GM12878 (cell line): Measurements from ENCODE around the gene DNHD1. TPM values are rescaled to one million over a fixed set of nuclear protein-coding genes. Genes with fewer than 3 reads are reported as not detected.

Experiments used
- ATAC-seq: fragments of 200-7000 bp; cut with Tn5 transposase; 3 replicates; pipeline ENCODE4 v1.9.1; 2020; ENCODE audit warnings: mild to moderate bottlenecking, moderate library complexity
- BruUV-seq: library from RNA; stranded (reverse); fragments of 400-500 nt; replicated peaks from 2 replicates; lab custom pipeline; 2021; lab: Mats Ljungman, UMichigan
- CTCF ChIA-PET: fragments of 300-600 bp; sonication (Branson Sonifier 250); formaldehyde crosslinking; extraction: SDS; loops from one replicate; lab custom pipeline; 2021; ENCODE audit warnings: inconsistent platforms; lab: Yijun Ruan, JAX
- POLR2A ChIA-PET: fragments of 350-600 bp; formaldehyde crosslinking; extraction: SDS; loops from one replicate; lab custom pipeline; 2021; ENCODE audit warnings: inconsistent platforms; lab: Charles Lee
- RAD21 ChIA-PET: fragments of 300-600 bp; sonication (Branson Sonifier 250); formaldehyde crosslinking; loops from one replicate; lab custom pipeline; 2023; ENCODE audit warnings: antibody characterized with exemption; ENCODE audit not compliant: unreplicated experiment; lab: Charles Lee
- SMC1A ChIA-PET: fragments of 300-600 bp; sonication (Branson Sonifier 250); formaldehyde crosslinking; loops from one replicate; lab custom pipeline; 2023; ENCODE audit not compliant: unreplicated experiment, uncharacterized antibody; lab: Charles Lee
- DNase-seq: peaks from one replicate; pipeline ENCODE4 v3.0.0-alpha.2; 2011; ENCODE audit warnings: low read depth, low spot score
- FAIRE-seq: peaks from 3 replicates; lab custom pipeline; 2011; peaks lifted over from hg19 to GRCh38; lab: Jason Lieb, UNC
- H2AFZ ChIP-seq: 2 replicates; pipeline ENCODE4 v1.6.0; 2011; ENCODE audit warnings: low read depth, low read length, control low read depth; ENCODE audit not compliant: control insufficient read depth
- H3K27ac ChIP-seq: 2 replicates; pipeline ENCODE4 v1.5.1; 2011; ENCODE audit warnings: control low read depth; ENCODE audit not compliant: control insufficient read depth, insufficient read depth
- H3K27me3 ChIP-seq, 2 experiments: replicated peaks in 1 of 2; 2 replicates each; pipeline versions ENCODE4 v1.6.0 to v1.6.1; 2011; ENCODE audit warnings: low read length in 1 of 2; ENCODE audit not compliant: control insufficient read depth in 2 of 2, insufficient read depth in 2 of 2
- H3K36me3 ChIP-seq, 2 experiments: 2 replicates each; pipeline ENCODE4 v1.5.1; 2011; ENCODE audit warnings: low read length in 1 of 2; ENCODE audit not compliant: control insufficient read depth in 2 of 2, insufficient read depth in 2 of 2
- H3K4me1 ChIP-seq: 2 replicates; pipeline ENCODE4 v1.6.1; 2011; ENCODE audit warnings: mild to moderate bottlenecking, low read length, moderate library complexity, mixed read lengths; ENCODE audit not compliant: control insufficient read depth, insufficient read depth
- H3K4me2 ChIP-seq: 2 replicates; pipeline ENCODE4 v1.6.0; 2011; ENCODE audit warnings: control low read depth; ENCODE audit not compliant: control insufficient read depth, insufficient read depth
- H3K4me3 ChIP-seq: fragments of 200-600 bp; sonication (generic); 2 replicates; pipeline ENCODE4 v1.5.1; 2016
- H3K79me2 ChIP-seq: 2 replicates; pipeline ENCODE4 v1.6.0; 2011; ENCODE audit warnings: low read length; ENCODE audit not compliant: control insufficient read depth, insufficient read depth
- H3K9ac ChIP-seq: 2 replicates; pipeline ENCODE4 v1.8.0; 2011; ENCODE audit warnings: low read length, control low read depth, mixed read lengths; ENCODE audit not compliant: control insufficient read depth, insufficient read depth
- H3K9me3 ChIP-seq: replicated peaks from 3 replicates; pipeline ENCODE4 v1.5.1; 2011; ENCODE audit warnings: mild to moderate bottlenecking, low read length; ENCODE audit not compliant: control insufficient read depth, insufficient read depth
- H4K20me1 ChIP-seq: 2 replicates; pipeline ENCODE4 v1.6.0; 2011; ENCODE audit not compliant: control insufficient read depth, insufficient read depth
- ATF3 ChIP-seq: IDR thresholded peaks from 2 replicates; pipeline ENCODE4 v1.6.1; 2011; ENCODE audit warnings: low read depth, mild to moderate bottlenecking, low read length, moderate library complexity, borderline replicate concordance; ENCODE audit errors: extremely low read depth
- E4F1 ChIP-seq: fragments of 450-650 bp; IDR thresholded peaks from 2 replicates; pipeline ENCODE4 v1.6.1; 2018; ENCODE audit warnings: borderline replicate concordance, mild to moderate bottlenecking; ENCODE audit not compliant: partially characterized antibody
- ETV6 ChIP-seq, 2 experiments: fragments of 450-650 bp in 1 of 2; IDR thresholded peaks in 1 of 2; conservative IDR thresholded peaks in 1 of 2; 2 replicates each; pipeline ENCODE4 v1.6.1; 2014; ENCODE audit warnings: antibody characterized with exemption in 1 of 2, borderline replicate concordance in 1 of 2, low read depth in 1 of 2, mild to moderate bottlenecking in 1 of 2, moderate library complexity in 1 of 2
- FOXK2 ChIP-seq: fragments of 450-650 bp; IDR thresholded peaks from 2 replicates; pipeline ENCODE4 v1.6.1; 2017; ENCODE audit warnings: mild to moderate bottlenecking, moderate library complexity
- IKZF2 ChIP-seq, 2 experiments: fragments of 450-650 bp; IDR thresholded peaks; 2 replicates each; pipeline ENCODE4 v1.6.1; 2017; ENCODE audit warnings: mild to moderate bottlenecking in 2 of 2, moderate library complexity in 2 of 2
- NR2C1 ChIP-seq: fragments of 450-650 bp; IDR thresholded peaks from 2 replicates; pipeline ENCODE4 v1.6.1; 2017; ENCODE audit warnings: antibody characterized with exemption, mild to moderate bottlenecking, moderate library complexity
- PAX8 ChIP-seq: fragments of 450-650 bp; IDR thresholded peaks from 2 replicates; pipeline ENCODE4 v1.6.1; 2017; ENCODE audit warnings: mild to moderate bottlenecking, moderate library complexity
- PBX3 ChIP-seq: IDR thresholded peaks from 2 replicates; pipeline ENCODE4 v1.6.1; 2011; ENCODE audit warnings: mild to moderate bottlenecking, low read depth, low read length, moderate library complexity; ENCODE audit not compliant: insufficient replicate concordance
- RAD21 ChIP-seq: IDR thresholded peaks from 2 replicates; pipeline ENCODE4 v1.6.1; 2011; ENCODE audit warnings: mild to moderate bottlenecking, low read depth, low read length, moderate library complexity; ENCODE audit not compliant: insufficient read depth
- SUPT20H ChIP-seq: IDR thresholded peaks from 2 replicates; pipeline ENCODE4 v1.6.1; 2011; ENCODE audit warnings: low read depth, mild to moderate bottlenecking, low read length, moderate library complexity, borderline replicate concordance; ENCODE audit not compliant: control insufficient read depth
- TCF7 ChIP-seq: IDR thresholded peaks from 2 replicates; pipeline ENCODE4 v1.6.1; 2014; ENCODE audit warnings: antibody characterized with exemption, borderline replicate concordance
- YBX1 ChIP-seq: fragments of 450-650 bp; IDR thresholded peaks from 2 replicates; pipeline ENCODE4 v1.6.1; 2016; ENCODE audit warnings: antibody characterized with exemption
- ZNF274 ChIP-seq: IDR thresholded peaks from one replicate; pipeline ENCODE4 v1.8.0; 2011; ENCODE audit not compliant: insufficient read length, insufficient read depth
- WGBS: methylation state at CpG from one replicate; pipeline ENCODE4 v1.1.6; 2016; ENCODE audit warnings: low lambda C conversion rate; ENCODE audit not compliant: insufficient replicate concordance, insufficient coverage; ENCODE audit errors: missing lambda C conversion rate; 5-methylcytosine and 5-hydroxymethylcytosine counted together
- in situ Hi-C: fragments of 300-500 bp; cut with MboI; formaldehyde crosslinking; loops from 9 replicates; pipeline ENCODE4 v1.14.3; 2018; ENCODE audit warnings: mixed read lengths
- intact Hi-C: fragments of 100-400 bp; cut with micrococcal nuclease; formaldehyde crosslinking; loops from one replicate; pipeline ENCODE4 v1.14.2; 2022; ENCODE audit not compliant: unreplicated experiment
- polyA plus RNA-seq, 11 experiments: library from polyadenylated mRNA; depleted of rRNA in 4 of 11; unstranded in 6 of 11; stranded (reverse) in 5 of 11; fragments of >200 nt; fragmentation: Nextera tagmentation in 4 of 11; fragmentation: Illumina TruSeq in 1 of 11; extraction: Ambion mirVana in 4 of 11; extraction: Trizol in 1 of 11; gene quantifications; 1 replicate in 1 of 11; 2 replicates in 10 of 11; pipeline versions ENCODE4 v1.2.1 to v1.2.3, GENCODE V29; 2011 to 2016; ENCODE audit warnings: inconsistent platforms in 2 of 11, missing spikeins in 2 of 11, low read depth in 1 of 11
- total RNA-seq, 4 experiments: library from RNA; depleted of rRNA in 3 of 4; stranded (reverse); fragments of >200 nt in 3 of 4; fragmentation: Illumina TruSeq in 1 of 4; extraction: Trizol in 1 of 4; gene quantifications; 2 replicates each; pipeline versions ENCODE4 v1.2.1 to v1.2.3, GENCODE V29; 2013 to 2021

DNHD1 gene
- total and polyA plus RNA-seq, 10 of the 15 experiments (the other 5 are each of a cell fraction or from before 2014, with no cell fraction given): 0.99 to 16.9 (median 8.6) TPM

GRCh38 chr11:6448574-6448973 lies 48.5 kb upstream of the DNHD1 start:
- ChIA-PET POLR2A (no interaction called here), RAD21 (interaction anchor here (14.2 kb wide), 1 partner anchor 69 kb away, joined by 305 read pairs; no protein-coding TSS in a partner anchor), SMC1A (interaction anchor here (1.4 to 12.8 kb wide), 3 partner anchors 13 to 69 kb away, joined by 4 to 293 read pairs (median 4); no protein-coding TSS in a partner anchor), CTCF (interaction anchor here (1.9 to 17.4 kb wide), 2 partner anchors 71 to 86 kb away, joined by 5 to 560 read pairs; no protein-coding TSS in a partner anchor)
- intact Hi-C loops (no loop called here), in situ Hi-C loops (no loop called here)
- DNase-seq (no peak), ATAC-seq (no peak), FAIRE-seq (no peak)
- Histone ChIP-seq H3K36me3 (no peaks in the 10 kb centered on the region), H3K27me3 (no peaks in the 10 kb centered on the region), H3K27ac (no peak overlapping the region), H3K4me1 (no peaks in the 10 kb centered on the region), H3K9me3 (no peaks in the 10 kb centered on the region), H3K4me2 (no peak overlapping the region), H2AFZ (no peak overlapping the region), H3K9ac (no peak overlapping the region)
- no TSS peak for BruUV-seq
- WGBS: 48% methylated on average over 3 of the region's 3 CpGs
- TF ChIP-seq RAD21: no peak
- TF ChIP-seq SUPT20H: no peak
- TF ChIP-seq ZNF274: no peak
- no peak for TF ChIP-seq ETV6 (conservative IDR thresholded peaks at IDR 0.05 in 1 of 2, IDR thresholded peaks at IDR 0.05 in 1 of 2; ENCODE audit: borderline replicate concordance in 1 of 2, low read depth in 1 of 2)
- TF ChIP-seq, all 136 proteins: peak for 0
- Histone ChIP-seq H3K79me2 (no peaks in the 10 kb centered on the region), H4K20me1 (no peaks in the 10 kb centered on the region), H3K4me3 (no peak overlapping the region)

- FAIRE-seq: no peak
- no peaks in the 10 kb centered on the region for H3K4me1 ChIP-seq
- POLR2A ChIA-PET: no interaction called here
- no peak overlapping the region for H3K4me3 ChIP-seq
- no peak overlapping the region for H3K27ac ChIP-seq
- H3K27me3 ChIP-seq: no peaks in the 10 kb centered on the region
- WGBS: 63% methylated on average over 3 of the region's 3 CpGs
- RAD21 ChIA-PET: interaction anchor here (1.0 to 1.4 kb wide), 2 partner anchors 9 to 52 kb away, joined by 3 to 8 read pairs; no protein-coding TSS in a partner anchor
- in situ Hi-C loops (no loop called here), intact Hi-C loops (no loop called here)
- no peaks in the 10 kb centered on the region for H4K20me1 ChIP-seq
- no peak overlapping the region for H3K9ac ChIP-seq
- CTCF ChIA-PET: interaction anchor here (0.7 to 17.4 kb wide), 4 partner anchors 9 to 79 kb away, joined by 4 to 560 read pairs (median 6); no protein-coding TSS in a partner anchor
- no peaks in the 10 kb centered on the region; a peak in 1 of 4 replicates for H3K36me3 ChIP-seq
- SMC1A ChIA-PET: interaction anchor here (0.9 to 2.0 kb wide), 4 partner anchors 9 to 73 kb away, joined by 3 to 6 read pairs (median 3); no protein-coding TSS in a partner anchor
- no peak for ATAC-seq
- no peaks in the 10 kb centered on the region for H3K9me3 ChIP-seq
- DNase-seq: no peak
- BruUV-seq: no TSS peak
- H2AFZ ChIP-seq: no peak overlapping the region
- no peaks in the 10 kb centered on the region for H3K79me2 ChIP-seq
- H3K4me2 ChIP-seq: no peak overlapping the region
- TF ChIP-seq ATF3: no peak
- no peak for TF ChIP-seq FOXK2
- TF ChIP-seq IKZF2 (IDR thresholded peaks at IDR 0.05): no peak
- no peak for TF ChIP-seq PAX8
- no peak for TF ChIP-seq E4F1
- TF ChIP-seq YBX1: no peak
- no peak for TF ChIP-seq NR2C1
- no peak for TF ChIP-seq TCF7
- no peak for TF ChIP-seq PBX3
These were observed 44.9 kb upstream of the DNHD1 start for GRCh38 chr11:6452219-6452618.
